HCT116 (cell line): Measurements from ENCODE around the gene TMEM150C.

Experiments
- EZH2 ChIP-seq: fragments of 200-600 bp; sonication (generic); IDR thresholded peaks from 2 replicates; pipeline ENCODE4 v1.6.1; 2017; ENCODE audit warnings: antibody characterized with exemption, mixed run types
- POLR2A ChIP-seq: IDR thresholded peaks from 2 replicates; pipeline ENCODE4 v1.7.0; 2011; ENCODE audit warnings: borderline replicate concordance; ENCODE audit not compliant: insufficient read depth, insufficient read length; ENCODE audit errors: extremely low read depth
- RAD21 ChIP-seq: IDR thresholded peaks from 2 replicates; pipeline ENCODE4 v1.6.1; 2012; ENCODE audit warnings: low read depth, mild to moderate bottlenecking
- SIN3A ChIP-seq: IDR thresholded peaks from 2 replicates; pipeline ENCODE4 v1.6.1; 2012; ENCODE audit warnings: low read depth
- TF ChIP-seq, protein P1 (sequence below), 3 experiments: fragments of 200-600 bp in 1 of 3; sonication (generic) in 1 of 3; IDR thresholded peaks in 2 of 3; conservative IDR thresholded peaks in 1 of 3; 2 replicates each; pipeline ENCODE4 v1.5.1; 2012 to 2017; ENCODE audit warnings: low read depth in 2 of 3, low read length in 2 of 3, antibody characterized with exemption in 1 of 3, borderline replicate concordance in 1 of 3, control low read depth in 1 of 3, mild to moderate bottlenecking in 1 of 3, mixed read lengths in 1 of 3, mixed run types in 1 of 3, moderate library complexity in 1 of 3; ENCODE audit not compliant: insufficient read depth in 1 of 3

DNA sequence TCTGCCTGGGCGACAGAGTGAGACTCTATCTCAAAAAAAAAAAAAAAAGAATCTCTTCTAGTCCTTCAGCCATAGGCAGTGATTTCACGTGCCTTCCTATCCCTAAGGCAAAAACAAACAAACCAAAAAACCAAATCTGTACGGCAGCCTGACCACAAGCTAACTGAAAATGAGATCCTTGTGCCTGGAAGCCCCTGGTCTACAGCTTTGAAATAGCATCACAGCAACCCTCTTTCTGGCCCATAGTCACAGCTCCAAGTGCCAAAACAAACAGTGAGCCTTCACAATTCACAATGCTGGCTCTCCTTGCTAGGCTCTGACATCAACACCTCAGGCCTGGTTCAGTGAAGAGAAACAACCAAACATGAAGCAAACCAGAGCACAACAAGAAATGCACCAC, 46.1 kb downstream of the TMEM150C start:
- no peak for TF ChIP-seq SIN3A
- TF ChIP-seq POLR2A, result no peak
- TF ChIP-seq RAD21, result no peak
- TF ChIP-seq EZH2, result no peak
- TF ChIP-seq, protein P1, sequence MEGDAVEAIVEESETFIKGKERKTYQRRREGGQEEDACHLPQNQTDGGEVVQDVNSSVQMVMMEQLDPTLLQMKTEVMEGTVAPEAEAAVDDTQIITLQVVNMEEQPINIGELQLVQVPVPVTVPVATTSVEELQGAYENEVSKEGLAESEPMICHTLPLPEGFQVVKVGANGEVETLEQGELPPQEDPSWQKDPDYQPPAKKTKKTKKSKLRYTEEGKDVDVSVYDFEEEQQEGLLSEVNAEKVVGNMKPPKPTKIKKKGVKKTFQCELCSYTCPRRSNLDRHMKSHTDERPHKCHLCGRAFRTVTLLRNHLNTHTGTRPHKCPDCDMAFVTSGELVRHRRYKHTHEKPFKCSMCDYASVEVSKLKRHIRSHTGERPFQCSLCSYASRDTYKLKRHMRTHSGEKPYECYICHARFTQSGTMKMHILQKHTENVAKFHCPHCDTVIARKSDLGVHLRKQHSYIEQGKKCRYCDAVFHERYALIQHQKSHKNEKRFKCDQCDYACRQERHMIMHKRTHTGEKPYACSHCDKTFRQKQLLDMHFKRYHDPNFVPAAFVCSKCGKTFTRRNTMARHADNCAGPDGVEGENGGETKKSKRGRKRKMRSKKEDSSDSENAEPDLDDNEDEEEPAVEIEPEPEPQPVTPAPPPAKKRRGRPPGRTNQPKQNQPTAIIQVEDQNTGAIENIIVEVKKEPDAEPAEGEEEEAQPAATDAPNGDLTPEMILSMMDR (IDR thresholded peaks at IDR 0.05 in 2 of 3, conservative IDR thresholded peaks at IDR 0.05 in 1 of 3; ENCODE audit: borderline replicate concordance in 1 of 3, insufficient read depth in 1 of 3, low read depth in 2 of 3, low read length in 2 of 3), result no peak
